ENCODE results near the gene WNT8B.

WNT8B gene

DNA sequence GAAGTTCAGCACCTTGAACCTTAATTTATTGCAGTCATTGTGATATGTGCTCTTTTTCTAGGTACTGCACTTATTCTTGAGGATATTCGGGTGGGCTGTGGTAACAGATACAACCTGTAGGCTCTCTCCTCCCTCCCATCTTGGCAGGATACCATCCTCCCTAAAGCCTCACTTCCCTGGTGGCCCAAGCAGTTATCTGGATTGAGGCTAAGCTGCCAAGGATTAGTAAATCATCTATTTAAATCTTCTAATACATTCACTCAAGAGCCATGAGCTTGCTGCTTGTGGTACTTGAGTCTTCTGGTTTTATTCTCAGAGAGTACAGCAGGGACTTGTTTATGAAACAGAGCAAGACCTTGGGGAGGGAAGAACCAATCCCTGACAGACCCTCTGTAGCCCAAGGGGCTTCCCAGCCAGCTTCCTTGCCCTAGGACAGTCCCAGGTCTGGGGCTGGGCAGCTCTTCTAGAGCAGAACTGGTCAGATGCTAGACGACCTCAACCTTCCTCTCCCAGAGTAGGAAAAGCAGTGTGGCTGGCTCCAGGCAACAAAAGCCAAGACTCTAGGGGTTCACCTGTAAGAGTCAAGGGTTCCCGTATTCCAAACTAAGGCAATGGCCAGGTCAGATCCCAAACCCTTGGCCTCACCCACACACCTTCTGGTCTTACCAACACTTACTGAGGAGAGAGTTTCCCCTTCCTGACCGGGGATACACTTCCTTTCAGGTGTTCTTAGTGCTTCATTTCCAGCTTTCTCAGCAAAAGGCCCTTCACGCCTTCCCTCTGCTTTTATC, 21.3 kb downstream of the WNT8B start:
- no peak for DNase-seq

DNA sequence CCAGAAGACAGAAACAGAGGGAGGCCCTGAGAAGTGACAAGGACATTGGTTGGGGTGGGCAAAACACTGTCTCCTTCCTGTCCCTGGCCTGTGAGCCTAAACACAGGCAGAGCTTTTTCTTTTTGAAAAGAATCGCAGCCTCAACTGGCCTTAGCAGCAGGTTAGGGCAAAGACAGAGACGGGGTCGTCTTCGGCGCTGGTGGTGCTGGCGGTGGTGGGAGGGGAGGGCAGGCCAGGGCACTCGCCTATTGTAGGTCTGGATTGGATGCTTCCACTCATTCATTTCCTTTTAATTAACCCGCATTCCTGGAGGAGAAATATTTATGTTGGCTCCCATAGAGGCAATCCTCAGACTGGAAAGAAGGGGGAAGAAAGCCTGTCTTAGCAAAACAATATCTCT, 22.6 kb downstream of the WNT8B start:
- DNase-seq: no peak

DNA sequence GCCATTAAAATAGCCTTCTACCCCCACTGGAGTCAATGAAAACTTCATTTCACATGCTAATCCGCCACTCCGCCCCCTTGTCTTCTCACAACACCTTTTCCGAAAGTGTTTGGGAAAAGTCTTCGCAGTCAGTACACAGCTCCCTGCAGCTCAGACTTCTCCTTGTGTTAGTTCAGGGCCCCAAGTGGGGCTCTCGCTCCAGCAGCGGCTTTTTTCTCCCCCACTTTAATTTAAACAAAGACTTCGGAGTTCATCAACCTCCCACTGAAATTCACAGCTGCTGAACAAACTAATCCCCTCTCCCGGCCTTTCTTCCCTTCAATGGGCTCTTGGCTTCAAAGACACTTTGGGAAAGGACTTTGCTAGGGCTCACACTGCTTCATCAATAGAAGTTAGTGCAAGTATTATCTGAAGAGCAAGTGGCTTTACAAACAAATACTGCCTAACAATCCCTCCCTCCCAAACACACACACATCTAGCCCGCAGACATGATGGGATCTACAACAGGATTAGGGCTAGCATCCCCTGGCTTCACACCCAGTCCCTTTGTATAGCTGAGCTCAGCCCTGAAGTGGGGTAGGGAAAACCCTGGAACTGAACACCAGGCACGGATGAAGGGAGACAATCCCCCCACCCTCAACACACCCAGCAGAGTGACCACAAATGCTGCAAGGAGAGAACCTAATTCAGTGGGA, 23.1 kb downstream of the WNT8B start:
- no peak for DNase-seq

DNA sequence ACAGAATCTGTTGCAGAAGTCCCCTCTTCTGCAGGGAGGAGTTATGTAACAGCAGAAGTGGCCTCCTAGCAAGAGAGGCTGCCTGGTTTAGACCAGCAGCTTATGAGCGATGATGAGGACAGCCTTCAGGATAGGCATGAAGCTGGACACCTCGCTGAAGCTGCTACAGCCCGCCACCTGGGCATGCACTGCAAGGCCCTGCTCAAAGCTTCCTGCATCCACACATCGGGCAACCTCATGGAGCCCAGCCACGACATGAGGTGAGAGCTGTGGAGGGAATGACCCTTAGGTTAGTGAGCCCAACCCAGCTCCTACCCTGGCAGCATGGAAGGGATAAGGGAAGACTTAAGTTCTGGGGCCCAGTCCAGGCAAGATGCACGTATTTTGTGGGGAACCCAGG, 24.7 kb downstream of the WNT8B start:
- no peak for DNase-seq

DNA sequence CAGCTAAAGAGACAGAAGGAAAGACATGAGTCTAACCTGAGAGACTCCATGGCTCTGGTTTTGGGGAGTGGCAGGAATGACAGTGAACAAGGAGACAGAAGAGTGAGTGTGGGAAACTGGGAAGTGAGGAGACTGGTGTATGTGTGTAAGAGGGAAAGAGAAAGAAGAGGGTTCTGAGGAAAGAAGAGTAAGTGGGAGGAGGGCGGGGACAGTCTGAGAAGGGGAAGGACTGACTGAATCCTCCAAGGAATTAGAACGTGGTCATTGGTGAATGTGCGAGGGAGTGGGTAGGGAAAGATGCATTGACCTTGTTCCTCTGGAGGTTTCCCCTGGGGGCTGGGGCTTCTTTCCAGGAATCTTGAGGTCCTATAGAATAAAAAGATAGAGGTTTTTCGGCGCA, 26.6 kb downstream of the WNT8B start:
- DNase-seq: no peak

DNA sequence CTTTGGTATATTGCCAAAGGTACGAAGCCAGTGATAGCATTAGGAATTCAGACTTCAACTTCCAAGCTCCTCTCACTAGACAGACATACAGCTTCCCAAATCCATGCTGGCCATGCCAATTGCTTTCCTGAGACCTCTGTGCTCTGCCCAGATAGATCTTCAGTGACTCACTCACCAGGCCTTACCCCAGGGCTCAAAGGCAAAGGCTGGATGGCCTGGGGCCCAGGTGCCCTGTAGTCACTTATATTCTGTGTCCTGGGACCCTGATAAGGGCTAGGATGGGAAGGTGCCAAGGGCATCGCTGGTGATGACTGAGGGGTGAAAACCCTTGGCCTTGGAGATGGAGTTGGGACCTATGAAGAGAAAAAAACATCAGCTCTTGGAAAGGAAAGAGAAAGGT, 27.7 kb downstream of the WNT8B start:
- DNase-seq: no peak

DNA sequence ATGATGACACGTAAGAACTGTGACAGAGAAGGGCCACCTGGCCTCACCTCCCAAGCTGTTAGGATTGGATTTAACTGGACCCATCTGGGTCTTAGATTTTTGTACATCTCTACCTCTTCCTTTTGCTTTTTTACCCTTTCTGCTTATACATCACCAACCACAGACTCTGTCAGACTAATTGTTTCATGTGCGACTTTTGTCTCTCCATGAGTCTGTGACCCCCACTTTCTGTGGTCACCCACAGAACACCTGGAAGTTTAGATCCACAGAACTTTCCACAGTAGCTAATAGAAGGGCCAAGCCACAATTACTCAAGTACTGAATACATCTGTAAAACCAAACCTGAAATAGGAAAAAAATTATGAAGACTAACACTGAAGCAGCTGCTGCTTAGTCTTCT, 33.8 kb downstream of the WNT8B start:
- no peak for DNase-seq

DNA sequence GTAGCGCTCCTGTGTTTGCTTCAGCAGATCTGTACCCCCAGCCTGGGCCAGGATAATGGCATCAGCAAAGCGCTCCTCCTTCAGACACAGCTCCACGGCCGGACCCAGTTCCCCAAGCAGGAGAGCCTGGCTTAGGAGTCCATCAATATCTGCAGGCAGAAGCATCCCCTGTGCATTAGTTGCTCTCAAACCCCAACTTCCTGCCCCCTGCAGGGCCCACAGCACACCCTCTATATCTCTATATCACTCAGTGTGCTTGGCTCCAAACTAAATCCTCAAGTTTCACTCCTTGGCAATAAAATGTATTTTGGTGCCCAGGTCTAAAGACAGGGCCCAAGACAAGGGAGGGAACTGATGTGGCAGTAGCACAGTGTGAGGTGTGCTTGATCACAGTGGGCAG, 35.2 kb downstream of the WNT8B start:
- no peak for DNase-seq

DNA sequence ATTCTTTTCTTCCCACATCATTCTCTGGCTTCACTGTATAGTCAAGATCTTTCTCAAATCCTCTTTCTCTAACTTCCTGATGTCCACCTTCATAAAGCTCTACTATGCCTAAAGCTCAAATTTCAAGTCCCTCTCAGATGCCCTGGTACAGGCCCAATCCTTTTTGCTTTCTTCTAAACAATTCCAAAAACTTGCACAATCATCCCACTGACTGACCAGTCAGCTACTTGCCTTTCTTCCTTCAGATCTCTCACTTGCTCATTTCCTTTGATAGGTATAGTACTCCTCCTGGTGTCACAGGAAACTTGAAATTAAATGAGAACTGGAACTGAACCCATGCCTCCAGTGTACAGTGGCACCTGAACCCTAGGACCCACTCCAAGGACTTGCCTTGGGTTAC, 38.6 kb downstream of the WNT8B start:
- DNase-seq: no peak

DNA sequence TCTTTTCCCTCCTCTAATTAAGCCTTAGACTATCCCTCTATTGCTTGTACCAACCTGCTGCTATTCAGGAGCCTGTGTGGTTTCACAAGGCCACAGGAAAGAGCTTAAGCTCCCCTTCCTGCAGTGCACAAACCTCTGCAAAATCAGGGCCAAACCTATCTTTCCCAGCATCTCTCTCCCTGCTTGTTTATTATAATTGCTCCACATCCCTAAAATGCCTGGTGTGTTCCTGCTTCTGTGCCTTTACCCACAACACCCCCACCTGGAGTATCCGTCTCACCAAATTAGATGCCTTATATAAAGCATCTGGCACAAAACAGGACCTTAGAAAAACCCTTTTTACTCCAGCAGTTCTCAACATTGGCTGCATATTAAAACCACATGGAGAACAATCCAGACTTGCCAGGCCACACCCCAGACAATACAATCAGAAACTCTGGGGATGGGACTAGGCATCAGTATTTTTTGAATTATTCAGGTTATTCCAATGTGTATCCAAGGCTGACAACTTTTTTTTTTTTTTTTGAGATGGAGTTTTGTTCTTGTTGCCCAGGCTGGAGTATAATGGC, 40.2 kb downstream of the WNT8B start:
- no peak for DNase-seq

DNA sequence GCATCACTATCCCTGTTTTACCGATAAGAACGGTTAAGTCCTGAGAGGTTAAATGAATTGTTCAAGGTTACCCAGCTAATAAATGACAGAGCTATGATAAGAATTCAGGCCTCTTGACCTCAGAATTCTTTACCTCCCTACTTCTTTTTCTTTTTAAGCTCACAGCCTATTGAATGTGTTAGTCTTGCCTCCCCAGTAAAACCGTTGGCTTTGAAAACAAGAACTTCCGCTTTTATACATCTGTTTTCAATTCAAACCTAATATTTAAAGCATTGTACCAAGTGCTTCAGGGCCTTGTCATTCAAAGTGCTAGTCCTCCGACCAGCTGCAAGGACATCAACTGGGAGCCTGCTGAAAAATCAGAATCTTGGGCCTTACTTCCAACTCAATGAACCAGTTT, 41.3 kb downstream of the WNT8B start:
- DNase-seq: no peak

DNA sequence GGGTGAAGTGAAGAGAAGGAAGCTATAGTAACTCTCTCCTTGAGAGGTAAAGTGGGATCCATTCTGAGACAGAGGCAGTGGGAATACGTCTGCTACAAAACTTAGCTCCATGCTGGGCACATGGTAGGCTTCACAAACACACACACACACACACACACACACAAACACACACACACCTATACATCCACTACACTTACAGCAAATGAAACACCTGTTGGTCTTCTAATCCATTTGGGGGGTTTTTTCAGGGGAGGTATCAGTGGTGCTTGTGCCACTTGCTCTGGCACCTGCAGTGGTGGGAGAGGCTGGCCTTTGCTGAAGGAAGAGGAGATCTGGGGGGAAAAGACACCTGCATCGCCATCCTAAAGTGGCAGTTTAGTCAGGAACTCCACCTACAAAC, 42.4 kb downstream of the WNT8B start:
- DNase-seq: no peak

DNA sequence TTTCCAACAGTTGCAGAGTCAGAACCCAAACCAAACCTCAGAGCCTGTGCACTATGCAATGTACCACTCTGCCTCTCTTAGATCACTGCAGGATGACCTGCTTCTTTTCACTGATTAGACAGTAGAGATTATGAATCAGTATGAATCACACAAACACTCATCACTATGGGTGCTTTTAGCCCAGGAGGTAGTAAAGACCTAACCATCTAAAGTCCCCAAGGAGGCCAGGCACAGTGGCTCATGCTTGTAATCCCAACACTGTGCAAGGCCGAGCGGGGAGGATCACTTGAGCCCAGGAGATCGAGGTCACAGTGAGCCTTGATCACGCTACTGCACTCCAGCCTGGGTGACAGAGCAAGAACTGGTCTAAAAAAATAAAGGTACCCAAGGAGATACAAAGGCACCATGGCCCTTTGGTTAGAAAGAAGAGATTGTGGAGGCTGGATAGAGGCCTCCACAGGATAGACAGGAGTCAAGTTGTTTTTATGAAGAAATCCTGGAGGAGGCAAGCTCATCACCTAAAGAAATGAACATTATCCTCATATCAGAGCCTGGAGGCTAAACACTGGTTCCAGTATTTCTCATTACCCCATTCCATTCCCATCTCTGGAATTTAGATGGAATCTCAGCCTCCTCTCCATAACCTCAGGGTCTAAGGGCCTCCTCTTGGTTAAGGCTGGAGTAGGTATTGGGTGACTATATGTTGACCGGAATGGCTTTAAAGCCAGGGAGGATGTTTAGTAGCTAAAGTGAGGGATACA, 44.0 kb downstream of the WNT8B start:
- no peak for DNase-seq

DNA sequence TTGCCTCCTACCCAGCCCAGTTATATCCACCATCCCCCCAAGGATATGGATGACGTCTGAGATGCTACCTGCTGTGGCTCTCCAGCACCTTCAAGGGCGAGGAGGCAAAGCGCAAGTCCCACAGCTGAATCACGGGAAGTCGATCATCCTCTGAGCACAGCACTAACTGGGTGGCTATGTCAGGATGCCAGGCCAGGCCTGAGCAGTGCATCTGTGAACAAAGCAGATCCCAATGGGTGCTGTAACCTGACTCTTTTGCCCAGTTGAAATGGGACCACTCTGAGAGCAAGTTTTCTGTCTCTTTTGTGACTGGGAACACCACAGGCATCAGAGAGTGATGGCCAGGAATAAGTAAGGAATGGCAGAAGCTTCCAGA, 44.5 kb downstream of the WNT8B start:
- DNase-seq: no peak

DNA sequence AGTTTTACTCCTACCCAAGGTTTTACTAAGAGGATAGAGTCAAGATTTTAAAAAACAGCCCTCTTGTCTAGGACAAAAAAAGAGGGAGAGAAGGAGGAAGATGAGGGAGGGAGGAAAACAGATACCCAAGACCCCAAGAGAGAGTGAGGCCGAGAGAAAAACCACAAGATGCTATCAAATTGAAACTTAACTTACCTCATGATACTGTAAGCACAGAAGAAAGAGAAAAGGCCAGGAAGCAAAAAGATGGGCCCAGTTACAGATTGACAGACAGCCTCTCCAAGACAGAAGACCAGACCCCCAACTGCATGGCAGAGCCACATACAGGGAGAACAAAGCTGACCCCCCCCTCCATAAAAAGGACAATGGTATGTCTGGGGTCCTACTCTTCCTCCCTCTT, 45.5 kb downstream of the WNT8B start:
- DNase-seq: no peak

DNA sequence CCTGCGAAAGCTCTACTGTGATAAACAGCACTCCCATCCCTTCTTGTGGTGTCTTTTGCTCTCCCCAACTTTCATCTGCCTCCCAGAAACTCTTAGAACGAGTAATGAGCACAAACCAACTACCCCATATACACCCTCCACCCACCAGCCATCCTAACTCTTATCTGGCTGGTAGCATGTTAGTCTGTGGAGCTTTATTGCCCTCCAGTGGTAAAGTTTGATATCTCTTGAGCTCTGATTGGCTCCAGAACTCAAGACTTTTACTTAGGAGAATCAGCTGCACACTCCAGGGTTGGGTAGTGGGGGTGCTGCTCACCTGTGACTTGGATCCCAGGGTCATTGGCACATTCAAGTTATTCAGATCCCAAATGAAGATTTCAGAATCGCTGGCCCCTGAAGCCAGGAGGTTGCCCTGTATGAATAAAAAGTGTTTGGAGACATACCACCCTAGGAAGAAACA, 45.9 kb downstream of the WNT8B start:
- peak; percentile 28 for DNase-seq

DNA sequence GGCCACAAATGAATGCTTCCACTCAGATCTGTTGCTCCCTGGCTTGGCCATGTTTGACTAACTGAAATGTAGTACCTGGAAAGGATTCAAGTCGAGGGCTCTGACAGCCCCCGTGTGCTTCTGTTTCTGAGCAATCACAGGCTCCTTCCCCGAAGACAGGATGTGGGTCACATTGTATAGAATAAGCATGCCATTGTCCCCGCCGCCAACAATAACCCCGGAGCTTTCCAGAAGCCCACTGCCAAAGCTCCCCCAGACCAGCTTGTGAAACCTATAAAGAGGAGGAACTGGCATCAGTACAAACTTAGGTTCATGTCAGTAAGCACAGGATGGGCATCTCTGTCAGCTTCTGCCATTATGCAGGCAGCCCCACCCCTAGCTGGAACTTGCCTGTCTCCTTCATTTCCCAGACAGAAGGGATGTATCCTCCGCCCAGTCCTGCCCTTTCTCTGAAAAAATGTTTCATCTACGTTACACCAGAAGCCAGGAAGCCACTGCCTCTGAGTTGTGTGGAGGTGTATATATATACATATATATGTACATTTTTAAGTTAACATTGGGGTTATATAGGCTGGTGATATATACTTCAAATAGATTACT, 46.5 kb downstream of the WNT8B start:
- DNase-seq: peak; percentile 8

DNA sequence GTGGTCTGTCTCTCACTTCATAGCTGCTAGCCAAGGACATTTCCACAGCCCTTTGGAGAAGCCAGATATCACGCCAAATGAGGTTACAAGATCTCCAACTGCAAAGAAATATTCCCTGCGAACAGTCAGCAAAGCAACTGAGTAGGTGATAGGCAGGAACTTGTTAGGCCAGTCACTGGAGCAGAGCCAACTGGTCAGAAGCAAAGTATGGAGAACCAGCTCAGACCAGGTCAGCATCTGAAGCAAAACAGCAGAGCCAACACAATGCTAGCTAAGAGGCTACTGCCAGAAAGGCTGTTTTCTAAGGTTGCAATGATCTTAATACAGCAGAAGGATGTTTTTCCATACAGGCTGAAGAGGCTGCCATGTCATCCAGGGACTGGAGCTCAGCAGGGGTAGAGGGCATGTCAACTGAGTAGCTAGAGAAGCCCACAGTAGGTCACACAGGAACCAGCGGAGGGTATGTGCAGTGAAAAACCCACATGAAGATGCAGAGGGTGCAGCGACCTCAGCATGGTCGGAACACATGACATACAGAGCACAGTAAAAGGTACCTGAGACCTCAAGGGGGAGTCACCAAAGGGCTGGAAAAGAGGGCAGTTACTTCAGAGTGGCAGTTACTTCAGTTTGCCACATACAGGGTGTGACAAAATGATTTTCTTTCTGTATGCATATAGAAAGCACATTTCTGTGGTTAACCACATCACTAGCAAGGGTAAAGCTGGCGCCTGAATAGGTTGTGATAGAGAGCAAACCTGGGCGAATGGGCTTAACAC, 47.9 kb downstream of the WNT8B start:
- DNase-seq: peak; percentile 60

DNA sequence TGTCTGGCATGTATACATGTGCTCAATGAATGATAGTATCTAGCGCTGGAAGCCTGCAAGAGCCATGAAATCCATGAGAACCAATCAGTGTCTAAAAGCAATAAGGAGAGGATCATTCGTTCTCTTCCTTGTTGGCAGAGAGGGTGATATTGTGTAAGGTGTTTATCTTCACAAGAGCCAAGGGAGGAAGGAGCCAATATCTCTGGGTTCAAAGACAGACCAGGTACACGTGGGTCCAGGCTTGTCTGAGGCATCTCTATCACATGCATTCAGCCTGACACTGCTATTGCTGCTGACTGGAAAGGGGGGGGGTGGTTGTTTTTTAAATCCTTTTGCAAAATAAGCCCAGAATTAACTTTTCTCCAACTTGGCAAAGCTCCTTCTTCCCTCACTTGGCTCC, 52.8 kb downstream of the WNT8B start:
- DNase-seq: no peak

DNA sequence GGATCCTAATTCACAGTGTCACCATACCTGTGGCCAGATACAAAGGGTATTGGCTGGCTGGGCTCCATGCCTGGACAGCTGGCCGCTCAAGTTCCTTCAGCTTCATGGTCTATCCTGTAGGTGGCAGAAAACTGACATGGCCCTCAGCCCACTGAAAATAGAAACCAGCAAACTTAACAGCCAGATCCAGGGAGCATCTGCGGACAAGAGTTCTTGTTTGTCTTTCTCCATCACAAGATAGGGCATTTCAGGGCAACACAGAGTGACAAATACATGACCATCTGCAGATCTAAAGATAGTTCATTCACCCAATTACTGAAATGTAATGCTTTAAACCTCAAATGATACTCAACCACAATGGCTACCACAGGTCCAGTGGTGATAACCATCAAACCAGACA, 54.0 kb downstream of the WNT8B start:
- no peak for DNase-seq

DNA sequence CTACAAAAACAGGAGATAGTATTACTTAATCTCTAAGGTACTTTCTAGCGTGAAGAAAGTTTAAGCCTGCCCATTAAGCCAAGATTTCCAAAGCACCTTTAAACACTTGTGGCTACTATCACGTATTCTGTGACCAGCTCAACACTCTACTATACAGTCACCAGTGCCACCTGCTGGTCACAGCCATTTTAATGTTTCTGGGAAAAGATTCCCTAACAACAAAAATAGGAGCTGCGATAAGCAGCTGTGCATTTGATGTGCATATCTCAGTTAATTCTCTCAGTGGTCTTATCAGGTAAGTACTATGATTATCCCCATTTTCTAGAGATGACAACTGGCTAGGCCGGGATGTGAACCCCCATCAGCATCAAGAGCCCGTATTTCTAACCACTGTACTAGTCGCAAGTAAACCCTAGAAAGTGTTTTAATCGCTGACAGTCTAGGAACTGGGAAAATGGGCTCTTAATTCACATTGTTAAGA, 56.0 kb downstream of the WNT8B start:
- DNase-seq: peak; percentile 64

Data from activated CD4-positive, alpha-beta T cell treated with anti-CD3 and anti-CD28 coated beads, Interleukin-2, amount 50 U/mL, for 1 hour (primary cell).